Measurements from ENCODE around the gene PC.
"Not testable (repeated sequence)": the region's sequence is repeated elsewhere in the genome, so short reads cannot be mapped to it uniquely, and the experiment has no call there.

The PC gene

GRCh38 chr11:67001332-67001731 is 43.1 kb upstream of the PC start:
- DNase-seq (ENCODE audit: low spot score), result no peak
- in situ Hi-C loops (cut with MboI; ENCODE audit: low pct_unique_long_range_greater_than_20kb, low sequenced_read_pairs, unreplicated experiment), result no loop called here
- TF ChIP-seq CTCF (IDR thresholded peaks at IDR 0.05; ENCODE audit: extremely low read depth, insufficient read depth, missing control alignments), result no peak

GRCh38 chr11:66999555-66999954 is 41.4 kb upstream of the PC start:
- DNase-seq (ENCODE audit: low spot score), result no peak
- TF ChIP-seq CTCF (IDR thresholded peaks at IDR 0.05; ENCODE audit: extremely low read depth, insufficient read depth, missing control alignments), result no peak
- in situ Hi-C loops (cut with MboI; ENCODE audit: low pct_unique_long_range_greater_than_20kb, low sequenced_read_pairs, unreplicated experiment), result no loop called here

DNA sequence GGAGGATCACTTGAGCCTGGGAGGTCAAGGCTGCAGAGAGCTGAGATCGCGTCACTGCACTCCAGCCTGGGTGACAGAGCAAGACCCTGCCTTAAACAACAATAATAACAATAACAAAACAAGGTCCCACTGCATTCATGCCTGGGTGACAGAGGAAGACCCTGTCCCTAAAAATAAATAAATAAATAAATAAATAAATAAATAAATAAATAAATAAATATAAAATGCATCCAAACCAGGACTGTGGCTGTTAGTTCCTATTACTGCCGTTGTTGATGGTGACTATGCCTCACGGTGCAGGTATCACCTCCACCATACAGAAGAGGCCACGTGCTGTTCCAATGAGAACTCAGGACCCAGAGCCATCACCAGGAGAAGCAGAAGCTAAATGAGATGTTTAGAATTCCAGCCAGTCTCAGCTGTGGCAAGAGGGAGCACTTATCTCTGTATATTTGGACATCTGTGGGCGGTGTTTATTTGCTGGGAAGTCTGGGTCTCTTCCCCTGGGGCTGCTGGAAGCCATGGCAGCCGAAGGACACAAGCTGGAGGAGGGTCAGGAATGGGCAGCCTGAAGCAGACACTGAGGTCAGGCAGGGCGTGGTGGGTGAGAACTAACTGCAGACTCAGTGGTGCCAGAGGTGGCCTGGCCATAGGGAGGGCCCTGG is 38.6 kb upstream of the PC start:
- TF ChIP-seq CTCF (IDR thresholded peaks at IDR 0.05; ENCODE audit: extremely low read depth, insufficient read depth, missing control alignments), result no peak
- no peak for DNase-seq (ENCODE audit: low spot score)
- in situ Hi-C loops (cut with MboI; ENCODE audit: low pct_unique_long_range_greater_than_20kb, low sequenced_read_pairs, unreplicated experiment), result no loop called here

GRCh38 chr11:66992041-66992440 is 33.9 kb upstream of the PC start:
- no peak for TF ChIP-seq CTCF (IDR thresholded peaks at IDR 0.05; ENCODE audit: extremely low read depth, insufficient read depth, missing control alignments)
- in situ Hi-C loops (cut with MboI; ENCODE audit: low pct_unique_long_range_greater_than_20kb, low sequenced_read_pairs, unreplicated experiment), result no loop called here
- DNase-seq (ENCODE audit: low spot score), result no peak

DNA sequence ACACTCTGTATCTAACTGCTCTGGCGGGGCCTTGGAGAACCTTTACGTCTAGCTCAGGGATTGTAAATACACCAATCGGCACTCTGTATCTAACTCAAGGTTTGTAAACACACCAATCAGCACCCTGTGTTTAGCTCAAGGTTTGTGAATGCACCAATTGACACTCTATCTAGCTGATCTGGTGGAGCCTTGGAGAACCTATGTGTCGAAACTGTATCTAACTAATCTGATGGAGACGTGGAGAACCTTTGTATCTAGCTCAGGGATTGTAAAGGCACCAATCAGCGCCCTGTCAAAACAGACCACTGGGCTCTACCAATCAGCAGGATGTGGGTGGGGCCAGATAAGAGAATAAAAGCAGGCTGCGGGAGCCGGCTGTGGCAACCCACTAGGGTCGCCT is 31.2 kb upstream of the PC start:
- in situ Hi-C loops (cut with MboI; ENCODE audit: low pct_unique_long_range_greater_than_20kb, low sequenced_read_pairs, unreplicated experiment); DNase-seq (ENCODE audit: low spot score): not testable (repeated sequence)

GRCh38 chr11:66988741-66989140 is 30.6 kb upstream of the PC start:
- in situ Hi-C loops (cut with MboI; ENCODE audit: low pct_unique_long_range_greater_than_20kb, low sequenced_read_pairs, unreplicated experiment); DNase-seq (ENCODE audit: low spot score): not testable (repeated sequence)

GRCh38 chr11:66987924-66988637 is 29.9 kb upstream of the PC start:
- TF ChIP-seq CTCF (IDR thresholded peaks at IDR 0.05; ENCODE audit: extremely low read depth, insufficient read depth, missing control alignments), result no peak
- in situ Hi-C loops (cut with MboI; ENCODE audit: low pct_unique_long_range_greater_than_20kb, low sequenced_read_pairs, unreplicated experiment), result no loop called here
- DNase-seq (ENCODE audit: low spot score), result no peak

Measured in GM13977 (cell line).